ENCODE data around the gene STAU1. TPM values are rescaled to one million over a fixed set of nuclear protein-coding genes. Genes with fewer than 3 reads are reported as not detected.

Gene STAU1
- total RNA-seq, 2 donors from 2014 or later, result 90.2 to 95.5 TPM

GRCh38 chr20:49104365-49104648 lies 83.8 kb downstream of the STAU1 start:
- 83 to 98% methylated on average over 1 to 3 of the region's 3 CpGs for WGBS, 2 experiments (ENCODE audit: insufficient coverage in 1 of 2, insufficient read length in 1 of 2)
- Histone ChIP-seq H3K36me3 (ENCODE audit: control insufficient read depth, insufficient read depth, low read length) (peaks cover 63% of the 10 kb centered on the region), H3K4me3 (ENCODE audit: low read length) (no peak overlapping the region), H3K9me3 (ENCODE audit: control insufficient read depth, low read length) (no peaks in the 10 kb centered on the region), H3K9ac (ENCODE audit: extremely low read depth, low read length, poor library complexity, severe bottlenecking) (no peak overlapping the region), H3K27ac (ENCODE audit: low read depth, low read length) (peak overlapping the region; percentile 12), H3K27me3 (ENCODE audit: control insufficient read depth, insufficient read depth, low read length, poor library complexity, severe bottlenecking) (no peaks in the 10 kb centered on the region), H3K4me1 (ENCODE audit: control insufficient read depth, insufficient read depth, low read length) (peaks cover 3% of the 10 kb centered on the region)
- H3K9me3 Mint-ChIP-seq, result no peaks in the 10 kb centered on the region
- no peaks in the 10 kb centered on the region for H3K27me3 Mint-ChIP-seq (ENCODE audit: insufficient read depth)
- DNase-seq, result peak; percentile 56
- H3K4me1 Mint-ChIP-seq, result peaks cover 4% of the 10 kb centered on the region
- TF ChIP-seq, protein P1, sequence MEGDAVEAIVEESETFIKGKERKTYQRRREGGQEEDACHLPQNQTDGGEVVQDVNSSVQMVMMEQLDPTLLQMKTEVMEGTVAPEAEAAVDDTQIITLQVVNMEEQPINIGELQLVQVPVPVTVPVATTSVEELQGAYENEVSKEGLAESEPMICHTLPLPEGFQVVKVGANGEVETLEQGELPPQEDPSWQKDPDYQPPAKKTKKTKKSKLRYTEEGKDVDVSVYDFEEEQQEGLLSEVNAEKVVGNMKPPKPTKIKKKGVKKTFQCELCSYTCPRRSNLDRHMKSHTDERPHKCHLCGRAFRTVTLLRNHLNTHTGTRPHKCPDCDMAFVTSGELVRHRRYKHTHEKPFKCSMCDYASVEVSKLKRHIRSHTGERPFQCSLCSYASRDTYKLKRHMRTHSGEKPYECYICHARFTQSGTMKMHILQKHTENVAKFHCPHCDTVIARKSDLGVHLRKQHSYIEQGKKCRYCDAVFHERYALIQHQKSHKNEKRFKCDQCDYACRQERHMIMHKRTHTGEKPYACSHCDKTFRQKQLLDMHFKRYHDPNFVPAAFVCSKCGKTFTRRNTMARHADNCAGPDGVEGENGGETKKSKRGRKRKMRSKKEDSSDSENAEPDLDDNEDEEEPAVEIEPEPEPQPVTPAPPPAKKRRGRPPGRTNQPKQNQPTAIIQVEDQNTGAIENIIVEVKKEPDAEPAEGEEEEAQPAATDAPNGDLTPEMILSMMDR (conservative IDR thresholded peaks at IDR 0.05), result no peak
- no peak overlapping the region for H3K4me3 Mint-ChIP-seq
- no peak overlapping the region for H3K27ac Mint-ChIP-seq
- H3K36me3 Mint-ChIP-seq (ENCODE audit: low read depth), result peaks cover 57% of the 10 kb centered on the region

- H3K27ac ChIP-seq (ENCODE audit: low read depth, low read length), result peak overlapping the region; percentile 12
- H3K9me3 ChIP-seq (ENCODE audit: control insufficient read depth, low read length), result no peaks in the 10 kb centered on the region
- Mint-ChIP-seq H3K4me3 (no peak overlapping the region), H3K9me3 (no peaks in the 10 kb centered on the region), H3K27ac (no peak overlapping the region), H3K27me3 (ENCODE audit: insufficient read depth) (no peaks in the 10 kb centered on the region), H3K4me1 (peaks cover 4% of the 10 kb centered on the region), H3K36me3 (ENCODE audit: low read depth) (peaks cover 57% of the 10 kb centered on the region)
- no peak overlapping the region for H3K9ac ChIP-seq (ENCODE audit: extremely low read depth, low read length, poor library complexity, severe bottlenecking)
- no peaks in the 10 kb centered on the region for H3K27me3 ChIP-seq (ENCODE audit: control insufficient read depth, insufficient read depth, low read length, poor library complexity, severe bottlenecking)
- H3K4me1 ChIP-seq (ENCODE audit: control insufficient read depth, insufficient read depth, low read length), result peaks cover 3% of the 10 kb centered on the region
- peaks cover 67% of the 10 kb centered on the region for H3K36me3 ChIP-seq (ENCODE audit: control insufficient read depth, insufficient read depth, low read length)
- DNase-seq, result no peak
- TF ChIP-seq, protein P1 (conservative IDR thresholded peaks at IDR 0.05), result no peak
- H3K4me3 ChIP-seq (ENCODE audit: low read length), result no peak overlapping the region
- WGBS, 2 experiments (ENCODE audit: insufficient coverage in 1 of 2, insufficient read length in 1 of 2), result 96 to 100% methylated on average over 6 to 7 of the region's 7 CpGs
Measured at GRCh38 chr20:49103647-49104364, 84.3 kb downstream of the STAU1 start.

GRCh38 chr20:49103019-49103418 lies 85.1 kb downstream of the STAU1 start:
- Mint-ChIP-seq H3K4me3 (no peak overlapping the region), H3K27ac (no peak overlapping the region), H3K9me3 (no peaks in the 10 kb centered on the region), H3K27me3 (ENCODE audit: insufficient read depth) (no peaks in the 10 kb centered on the region), H3K36me3 (ENCODE audit: low read depth) (peaks cover 61% of the 10 kb centered on the region), H3K4me1 (peaks cover 4% of the 10 kb centered on the region)
- no peak overlapping the region for H3K27ac ChIP-seq (ENCODE audit: low read depth, low read length)
- H3K9me3 ChIP-seq (ENCODE audit: control insufficient read depth, low read length), result no peaks in the 10 kb centered on the region
- H3K27me3 ChIP-seq (ENCODE audit: control insufficient read depth, insufficient read depth, low read length, poor library complexity, severe bottlenecking), result no peaks in the 10 kb centered on the region
- no peak for DNase-seq
- H3K9ac ChIP-seq (ENCODE audit: extremely low read depth, low read length, poor library complexity, severe bottlenecking), result no peak overlapping the region
- H3K4me1 ChIP-seq (ENCODE audit: control insufficient read depth, insufficient read depth, low read length), result peaks cover 3% of the 10 kb centered on the region
- TF ChIP-seq, protein P1 (conservative IDR thresholded peaks at IDR 0.05), result no peak
- no peak overlapping the region for H3K4me3 ChIP-seq (ENCODE audit: low read length)
- WGBS, 2 experiments (ENCODE audit: insufficient coverage in 1 of 2, insufficient read length in 1 of 2), result 93 to 94% methylated on average over 3 to 4 of the region's 4 CpGs
- H3K36me3 ChIP-seq (ENCODE audit: control insufficient read depth, insufficient read depth, low read length), result peaks cover 75% of the 10 kb centered on the region

All from endodermal cell (in vitro differentiated cells).